SK-N-SH (cell line): ENCODE data around the gene PNPLA4.

Experiments used
- EP300 ChIP-seq, 2 experiments: IDR thresholded peaks; 2 replicates each; pipeline versions ENCODE4 v1.4.0 to v1.6.1; 2012; ENCODE audit warnings: borderline replicate concordance in 1 of 2, low read depth in 1 of 2, low read length in 1 of 2
- EZH2phosphoT487 ChIP-seq: fragments of 200-600 bp; sonication (generic); IDR thresholded peaks from 2 replicates; pipeline ENCODE4 v1.6.1; 2017; ENCODE audit warnings: low read depth, mixed run types, mild to moderate bottlenecking, antibody characterized with exemption, moderate library complexity, borderline replicate concordance
- GABPA ChIP-seq: IDR thresholded peaks from 2 replicates; pipeline ENCODE4 v1.4.0; 2012; ENCODE audit warnings: low read depth, mild to moderate bottlenecking
- POLR2AphosphoS5 ChIP-seq: IDR thresholded peaks from 2 replicates; pipeline ENCODE4 v1.6.1; 2012; ENCODE audit warnings: low read depth, low read length
- RCOR1 ChIP-seq: fragments of 150-350 bp; IDR thresholded peaks from 2 replicates; pipeline ENCODE4 v1.6.1; 2017; ENCODE audit warnings: antibody characterized with exemption, low read length
- RXRA ChIP-seq: IDR thresholded peaks from 2 replicates; pipeline ENCODE4 v1.4.0; 2012; ENCODE audit warnings: low read depth, mild to moderate bottlenecking, borderline replicate concordance
- SMC3 ChIP-seq: IDR thresholded peaks from 2 replicates; pipeline ENCODE4 v1.6.1; 2012; ENCODE audit warnings: low read depth, low read length, improper control_type of control experiment
- TAF1 ChIP-seq: IDR thresholded peaks from 2 replicates; pipeline ENCODE4 v1.6.1; 2012; ENCODE audit warnings: low read depth, mild to moderate bottlenecking, low read length, moderate library complexity, borderline replicate concordance
- TEAD4 ChIP-seq: IDR thresholded peaks from 2 replicates; pipeline ENCODE4 v1.4.0; 2012; ENCODE audit warnings: mild to moderate bottlenecking, borderline replicate concordance; ENCODE audit not compliant: insufficient read depth
- YY1 ChIP-seq: IDR thresholded peaks from 2 replicates; pipeline ENCODE4 v1.4.0; 2012; ENCODE audit warnings: low read depth, mild to moderate bottlenecking
- TF ChIP-seq, protein P1 (sequence below): fragments of 200-600 bp; sonication (generic); IDR thresholded peaks from 2 replicates; pipeline ENCODE4 v1.6.1; 2017; ENCODE audit warnings: antibody characterized with exemption, mild to moderate bottlenecking, moderate library complexity
- TF ChIP-seq, protein P2 (sequence below): IDR thresholded peaks from 2 replicates; pipeline ENCODE4 v1.4.0; 2012; ENCODE audit warnings: low read depth

DNA sequence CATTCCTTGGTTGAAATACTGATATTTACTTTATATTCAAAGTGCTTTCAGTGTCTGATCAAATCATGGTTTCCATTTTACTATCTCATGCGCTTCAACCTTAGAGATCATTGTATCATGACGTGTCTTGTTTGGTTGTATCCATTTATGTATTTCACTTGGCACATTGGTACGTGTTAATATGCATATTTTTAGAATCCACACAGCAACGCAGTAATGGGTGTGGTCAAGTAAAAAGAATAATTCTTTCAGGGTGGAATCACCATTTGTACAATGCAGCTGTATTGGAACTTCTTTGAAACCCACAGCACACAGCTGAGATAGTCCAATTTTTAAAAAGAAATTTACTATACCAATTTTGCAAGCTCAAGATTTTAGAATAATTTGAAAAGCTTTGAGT is 55.2 kb downstream of the PNPLA4 start:
- no peak for TF ChIP-seq RXRA
- TF ChIP-seq, protein P1, sequence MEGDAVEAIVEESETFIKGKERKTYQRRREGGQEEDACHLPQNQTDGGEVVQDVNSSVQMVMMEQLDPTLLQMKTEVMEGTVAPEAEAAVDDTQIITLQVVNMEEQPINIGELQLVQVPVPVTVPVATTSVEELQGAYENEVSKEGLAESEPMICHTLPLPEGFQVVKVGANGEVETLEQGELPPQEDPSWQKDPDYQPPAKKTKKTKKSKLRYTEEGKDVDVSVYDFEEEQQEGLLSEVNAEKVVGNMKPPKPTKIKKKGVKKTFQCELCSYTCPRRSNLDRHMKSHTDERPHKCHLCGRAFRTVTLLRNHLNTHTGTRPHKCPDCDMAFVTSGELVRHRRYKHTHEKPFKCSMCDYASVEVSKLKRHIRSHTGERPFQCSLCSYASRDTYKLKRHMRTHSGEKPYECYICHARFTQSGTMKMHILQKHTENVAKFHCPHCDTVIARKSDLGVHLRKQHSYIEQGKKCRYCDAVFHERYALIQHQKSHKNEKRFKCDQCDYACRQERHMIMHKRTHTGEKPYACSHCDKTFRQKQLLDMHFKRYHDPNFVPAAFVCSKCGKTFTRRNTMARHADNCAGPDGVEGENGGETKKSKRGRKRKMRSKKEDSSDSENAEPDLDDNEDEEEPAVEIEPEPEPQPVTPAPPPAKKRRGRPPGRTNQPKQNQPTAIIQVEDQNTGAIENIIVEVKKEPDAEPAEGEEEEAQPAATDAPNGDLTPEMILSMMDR, result no peak
- TF ChIP-seq POLR2AphosphoS5, result no peak
- no peak for TF ChIP-seq TAF1
- no peak for TF ChIP-seq SMC3
- no peak for TF ChIP-seq RCOR1
- no peak for TF ChIP-seq EP300 (IDR thresholded peaks at IDR 0.05; ENCODE audit: borderline replicate concordance in 1 of 2, low read depth in 1 of 2, low read length in 1 of 2)
- no peak for TF ChIP-seq YY1
- TF ChIP-seq, protein P2, sequence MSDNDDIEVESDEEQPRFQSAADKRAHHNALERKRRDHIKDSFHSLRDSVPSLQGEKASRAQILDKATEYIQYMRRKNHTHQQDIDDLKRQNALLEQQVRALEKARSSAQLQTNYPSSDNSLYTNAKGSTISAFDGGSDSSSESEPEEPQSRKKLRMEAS, result no peak
- no peak for TF ChIP-seq EZH2phosphoT487
- no peak for TF ChIP-seq TEAD4
- no peak for TF ChIP-seq GABPA
